SU-DHL-6 (cell line): ENCODE data around the gene UMAD1.

ENCODE experiments used
- H2AFZ ChIP-seq: fragments of 200-600 bp; sonication (generic); 2 replicates; pipeline ENCODE4 v1.6.1; 2014; ENCODE audit warnings: low read depth, mild to moderate bottlenecking, moderate library complexity, mixed read lengths, antibody characterized with exemption, low read length; ENCODE audit not compliant: severe bottlenecking
- H3F3A ChIP-seq: fragments of 200-600 bp; shearing (Covaris generic); 2 replicates; pipeline ENCODE4 v1.6.0; 2016; ENCODE audit warnings: antibody characterized with exemption, mild to moderate bottlenecking; ENCODE audit not compliant: insufficient read depth
- H3K27ac ChIP-seq: fragments of 200-600 bp; sonication (generic); 2 replicates; pipeline ENCODE4 v1.5.1; 2016; ENCODE audit warnings: low read depth, mild to moderate bottlenecking, low read length, moderate library complexity, mixed read lengths
- H3K27me3 ChIP-seq: fragments of 200-600 bp; sonication (generic), shearing (Covaris generic); 2 replicates; pipeline ENCODE4 v1.6.0; 2014; ENCODE audit warnings: mild to moderate bottlenecking, low read length
- H3K36me3 ChIP-seq: fragments of 200-600 bp; sonication (generic); 2 replicates; pipeline ENCODE4 v1.6.1; 2014; ENCODE audit warnings: mild to moderate bottlenecking, low read length, mixed read lengths
- H3K4me2 ChIP-seq: fragments of 300-600, 200-600 bp; shearing (Covaris generic), sonication (generic); 2 replicates; pipeline ENCODE4 v1.6.0; 2014; ENCODE audit warnings: low read length, low read depth, mild to moderate bottlenecking; ENCODE audit not compliant: poor library complexity, severe bottlenecking
- H3K4me3 ChIP-seq: fragments of 200-600 bp; sonication (generic); 2 replicates; pipeline ENCODE4 v1.5.1; 2014; ENCODE audit warnings: antibody characterized with exemption, low read length, mild to moderate bottlenecking, mixed read lengths; ENCODE audit not compliant: insufficient read depth, poor library complexity, severe bottlenecking
- H3K79me2 ChIP-seq: fragments of 200-600 bp; sonication (generic); 2 replicates; pipeline ENCODE4 v1.6.1; 2014; ENCODE audit warnings: mild to moderate bottlenecking, low read length, moderate library complexity; ENCODE audit not compliant: insufficient read depth
- H3K9ac ChIP-seq: fragments of 200-600 bp; sonication (generic); 2 replicates; pipeline ENCODE4 v1.7.0; 2014; ENCODE audit warnings: mild to moderate bottlenecking, low read length
- H3K9me2 ChIP-seq: fragments of 200-600 bp; sonication (generic); replicated peaks from 2 replicates; pipeline ENCODE4 v1.6.1; 2014; ENCODE audit warnings: low read length; ENCODE audit not compliant: insufficient read depth
- H3K9me3 ChIP-seq: fragments of 200-600 bp; sonication (generic); 2 replicates; pipeline ENCODE4 v1.6.1; 2014; ENCODE audit warnings: low read length, mixed read lengths; ENCODE audit not compliant: insufficient read depth
- H4K20me1 ChIP-seq: fragments of 200-600 bp; sonication (generic); 2 replicates; pipeline ENCODE4 v1.6.1; 2014; ENCODE audit warnings: low read depth, mild to moderate bottlenecking, antibody characterized with exemption, low read length, moderate library complexity, mixed read lengths
- EZH2phosphoT487 ChIP-seq: fragments of 200-600 bp; sonication (generic), shearing (Covaris generic); conservative IDR thresholded peaks from 2 replicates; pipeline ENCODE4 v1.6.1; 2018; ENCODE audit warnings: mild to moderate bottlenecking, antibody characterized with exemption, low read length, moderate library complexity, mixed read lengths
- TF ChIP-seq, protein P1 (sequence below): fragments of 200-600 bp; sonication (generic); IDR thresholded peaks from one replicate; pipeline ENCODE4 v1.5.1; 2017; ENCODE audit warnings: antibody characterized with exemption, mild to moderate bottlenecking, low read length, moderate library complexity; ENCODE audit not compliant: insufficient read depth, poor library complexity, severe bottlenecking

Gene UMAD1

DNA sequence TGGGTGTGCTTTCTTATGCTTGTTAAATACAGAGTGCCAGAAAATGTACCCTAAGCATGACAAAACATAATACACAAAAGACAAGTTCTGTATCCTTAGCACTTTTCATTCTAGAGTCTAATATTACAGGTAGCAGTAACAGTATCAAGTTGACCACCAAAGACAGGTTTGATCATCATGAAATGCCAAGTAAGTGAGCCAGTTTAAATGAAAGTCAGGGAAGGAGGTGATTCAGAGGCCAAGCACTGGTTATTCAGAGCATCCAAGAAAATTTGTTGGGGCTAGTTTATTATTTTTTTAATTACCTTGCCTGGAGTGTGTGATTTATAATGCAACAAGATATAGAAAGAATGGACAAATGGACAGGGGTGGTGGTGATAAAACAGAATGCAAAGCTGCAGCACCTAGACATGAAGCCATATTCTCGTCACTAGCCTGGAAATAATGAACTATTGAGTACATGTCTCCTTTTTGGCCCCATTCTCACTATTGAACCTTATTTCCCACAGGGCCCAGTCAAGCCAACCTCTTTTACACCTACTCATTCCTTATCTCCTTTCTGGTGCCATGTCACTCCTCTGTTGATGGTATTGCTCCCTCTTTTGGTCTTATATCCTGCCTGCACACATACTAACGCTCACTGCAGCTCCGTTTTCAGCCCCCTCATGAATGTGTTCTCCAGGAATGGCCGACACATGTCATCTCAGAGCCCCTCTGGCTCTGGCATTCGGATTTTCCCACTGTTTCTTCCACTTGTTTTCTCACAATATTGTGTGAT is 249.4 kb downstream of the UMAD1 start:
- H3K9me2 ChIP-seq: no peaks in the 10 kb centered on the region
- H3K79me2 ChIP-seq: no peaks in the 10 kb centered on the region
- H3K27ac ChIP-seq: no peak overlapping the region
- no peaks in the 10 kb centered on the region for H3K27me3 ChIP-seq
- no peak for TF ChIP-seq EZH2phosphoT487
- TF ChIP-seq, protein P1, sequence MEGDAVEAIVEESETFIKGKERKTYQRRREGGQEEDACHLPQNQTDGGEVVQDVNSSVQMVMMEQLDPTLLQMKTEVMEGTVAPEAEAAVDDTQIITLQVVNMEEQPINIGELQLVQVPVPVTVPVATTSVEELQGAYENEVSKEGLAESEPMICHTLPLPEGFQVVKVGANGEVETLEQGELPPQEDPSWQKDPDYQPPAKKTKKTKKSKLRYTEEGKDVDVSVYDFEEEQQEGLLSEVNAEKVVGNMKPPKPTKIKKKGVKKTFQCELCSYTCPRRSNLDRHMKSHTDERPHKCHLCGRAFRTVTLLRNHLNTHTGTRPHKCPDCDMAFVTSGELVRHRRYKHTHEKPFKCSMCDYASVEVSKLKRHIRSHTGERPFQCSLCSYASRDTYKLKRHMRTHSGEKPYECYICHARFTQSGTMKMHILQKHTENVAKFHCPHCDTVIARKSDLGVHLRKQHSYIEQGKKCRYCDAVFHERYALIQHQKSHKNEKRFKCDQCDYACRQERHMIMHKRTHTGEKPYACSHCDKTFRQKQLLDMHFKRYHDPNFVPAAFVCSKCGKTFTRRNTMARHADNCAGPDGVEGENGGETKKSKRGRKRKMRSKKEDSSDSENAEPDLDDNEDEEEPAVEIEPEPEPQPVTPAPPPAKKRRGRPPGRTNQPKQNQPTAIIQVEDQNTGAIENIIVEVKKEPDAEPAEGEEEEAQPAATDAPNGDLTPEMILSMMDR: no peak
- no peaks in the 10 kb centered on the region for H3K9me3 ChIP-seq
- H3K4me2 ChIP-seq: no peak overlapping the region
- no peak overlapping the region for H3K4me3 ChIP-seq
- no peaks in the 10 kb centered on the region for H4K20me1 ChIP-seq
- H3K36me3 ChIP-seq: no peaks in the 10 kb centered on the region
- H2AFZ ChIP-seq: no peak overlapping the region
- no peak overlapping the region for H3K9ac ChIP-seq
- no peaks in the 10 kb centered on the region for H3F3A ChIP-seq

DNA sequence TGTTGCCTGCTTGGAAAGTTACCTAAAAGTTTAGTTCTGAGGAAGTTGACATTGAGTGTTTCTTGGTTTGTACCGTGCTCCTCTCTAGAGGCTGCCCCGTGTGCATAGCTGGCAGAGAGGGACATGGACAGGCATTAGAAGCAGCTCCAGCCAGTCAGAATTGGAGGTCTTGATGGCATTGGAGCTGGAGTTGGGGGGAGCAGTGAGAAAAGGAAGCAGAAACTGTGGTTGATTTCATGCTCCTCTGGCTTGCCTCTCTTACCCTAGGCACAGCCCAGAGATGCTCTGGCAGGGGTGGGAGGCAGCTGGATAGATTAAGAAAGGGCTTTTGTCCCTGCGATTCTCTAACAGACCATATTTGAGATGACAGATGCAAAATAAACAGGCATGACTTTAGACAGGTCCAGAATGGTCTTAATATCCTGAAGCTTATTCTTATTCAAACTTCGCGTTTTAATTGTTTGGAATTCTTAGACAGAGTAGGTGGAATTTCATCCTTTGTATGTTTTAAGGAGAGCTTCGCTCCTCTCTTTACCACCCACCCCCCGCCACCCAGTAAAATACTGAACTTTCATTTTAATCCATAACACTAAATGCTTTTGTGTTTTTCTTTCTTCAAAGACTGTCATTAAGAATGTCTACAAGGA is 254.6 kb downstream of the UMAD1 start:
- no peak overlapping the region for H2AFZ ChIP-seq
- no peak overlapping the region for H3K9ac ChIP-seq
- no peaks in the 10 kb centered on the region for H3K36me3 ChIP-seq
- no peaks in the 10 kb centered on the region for H3K79me2 ChIP-seq
- no peak overlapping the region for H3K4me2 ChIP-seq
- H3F3A ChIP-seq: no peaks in the 10 kb centered on the region
- no peaks in the 10 kb centered on the region for H4K20me1 ChIP-seq
- no peak overlapping the region for H3K4me3 ChIP-seq
- TF ChIP-seq EZH2phosphoT487: no peak
- TF ChIP-seq, protein P1: no peak
- H3K9me2 ChIP-seq: no peaks in the 10 kb centered on the region
- H3K9me3 ChIP-seq: no peaks in the 10 kb centered on the region
- H3K27me3 ChIP-seq: no peaks in the 10 kb centered on the region
- H3K27ac ChIP-seq: no peak overlapping the region

DNA sequence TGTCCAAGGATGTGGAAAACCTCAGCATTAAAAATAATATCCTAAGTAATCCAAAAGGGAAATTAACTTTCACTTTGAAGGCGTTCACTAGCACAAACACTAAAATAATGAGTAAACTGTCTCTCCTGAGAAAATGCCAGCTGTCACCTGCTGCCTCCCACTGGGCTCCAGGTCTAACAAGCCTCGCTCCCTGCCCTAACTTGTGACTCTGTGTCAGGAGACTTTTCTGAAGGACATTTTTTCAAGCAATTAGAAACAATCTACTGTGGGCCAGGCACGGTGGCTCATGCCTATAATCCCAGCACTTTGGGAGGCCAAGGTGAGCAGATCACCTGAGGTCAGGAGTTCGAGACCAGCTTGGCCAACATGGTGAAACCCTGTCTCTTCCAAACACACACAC is 255.2 kb downstream of the UMAD1 start:
- no peak overlapping the region for H3K27ac ChIP-seq
- no peaks in the 10 kb centered on the region for H3K27me3 ChIP-seq
- H4K20me1 ChIP-seq: no peaks in the 10 kb centered on the region
- no peaks in the 10 kb centered on the region for H3K36me3 ChIP-seq
- H3F3A ChIP-seq: no peaks in the 10 kb centered on the region
- TF ChIP-seq, protein P1: no peak
- TF ChIP-seq EZH2phosphoT487: no peak
- H3K4me3 ChIP-seq: no peak overlapping the region
- H3K4me2 ChIP-seq: no peak overlapping the region
- H3K9ac ChIP-seq: no peak overlapping the region
- H3K79me2 ChIP-seq: no peaks in the 10 kb centered on the region
- H2AFZ ChIP-seq: no peak overlapping the region
- H3K9me2 ChIP-seq: no peaks in the 10 kb centered on the region
- H3K9me3 ChIP-seq: no peaks in the 10 kb centered on the region
